ENCODE measurements around the gene SCIN. TPM values are rescaled to one million over a fixed set of nuclear protein-coding genes. Genes with fewer than 3 reads are reported as not detected.

The SCIN gene
- total RNA-seq, 1 experiment from 2014 or later = not detected

GRCh38 chr7:12564996-12565764 lies 5.3 kb upstream of the SCIN start:
- in situ Hi-C loops (cut with HindIII; ENCODE audit: low sequenced_read_pairs) = no loop called here
- no peak for DNase-seq (ENCODE audit: low spot score)

GRCh38 chr7:12565873-12566272 lies 4.6 kb upstream of the SCIN start:
- DNase-seq (ENCODE audit: low spot score) = no peak
- in situ Hi-C loops (cut with HindIII; ENCODE audit: low sequenced_read_pairs) = no loop called here

- in situ Hi-C loops (cut with HindIII; ENCODE audit: low sequenced_read_pairs) = no loop called here
- no peak for DNase-seq (ENCODE audit: low spot score)
Observed at GRCh38 chr7:12567015-12567414, 3.5 kb upstream of the SCIN start.

GRCh38 chr7:12569673-12570072 lies 847 bp upstream of the SCIN start:
- DNase-seq (ENCODE audit: low spot score) = no peak
- in situ Hi-C loops (cut with HindIII; ENCODE audit: low sequenced_read_pairs) = no loop called here

- in situ Hi-C loops (cut with HindIII; ENCODE audit: low sequenced_read_pairs) = no loop called here
- DNase-seq (ENCODE audit: low spot score) = no peak
Observed at GRCh38 chr7:12570168-12570533, 369 bp upstream of the SCIN start.

GRCh38 chr7:12571691-12572090 lies 1.2 kb downstream of the SCIN start:
- in situ Hi-C loops (cut with HindIII; ENCODE audit: low sequenced_read_pairs) = no loop called here
- no peak for DNase-seq (ENCODE audit: low spot score)

GRCh38 chr7:12572941-12573575 lies 2.5 kb downstream of the SCIN start:
- no peak for DNase-seq (ENCODE audit: low spot score)
- in situ Hi-C loops (cut with HindIII; ENCODE audit: low sequenced_read_pairs) = no loop called here

- in situ Hi-C loops (cut with HindIII; ENCODE audit: low sequenced_read_pairs) = no loop called here
Observed at GRCh38 chr7:12573885-12574284, 3.4 kb downstream of the SCIN start.

GRCh38 chr7:12578930-12579640 lies 8.6 kb downstream of the SCIN start:
- in situ Hi-C loops (cut with HindIII; ENCODE audit: low sequenced_read_pairs) = no loop called here
- DNase-seq (ENCODE audit: low spot score) = no peak

More at GRCh38 chr7:12573885-12574284, 3.4 kb downstream of the SCIN start:
- no peak for DNase-seq (ENCODE audit: low spot score)

- DNase-seq (ENCODE audit: low spot score) = no peak
- in situ Hi-C loops (cut with HindIII; ENCODE audit: low sequenced_read_pairs) = no loop called here
Observed at GRCh38 chr7:12581897-12582296, 11.4 kb downstream of the SCIN start.

- DNase-seq (ENCODE audit: low spot score) = no peak
- in situ Hi-C loops (cut with HindIII; ENCODE audit: low sequenced_read_pairs) = no loop called here
Observed at GRCh38 chr7:12582362-12582761, 11.8 kb downstream of the SCIN start.

GRCh38 chr7:12583176-12583575 lies 12.7 kb downstream of the SCIN start:
- DNase-seq (ENCODE audit: low spot score) = no peak
- in situ Hi-C loops (cut with HindIII; ENCODE audit: low sequenced_read_pairs) = no loop called here

GRCh38 chr7:12583922-12584321 lies 13.4 kb downstream of the SCIN start:
- in situ Hi-C loops (cut with HindIII; ENCODE audit: low sequenced_read_pairs) = no loop called here
- DNase-seq (ENCODE audit: low spot score) = no peak

GRCh38 chr7:12584930-12585329 lies 14.4 kb downstream of the SCIN start:
- no peak for DNase-seq (ENCODE audit: low spot score)
- in situ Hi-C loops (cut with HindIII; ENCODE audit: low sequenced_read_pairs) = no loop called here

- DNase-seq (ENCODE audit: low spot score) = no peak
- in situ Hi-C loops (cut with HindIII; ENCODE audit: low sequenced_read_pairs) = no loop called here
Observed at GRCh38 chr7:12586271-12586670, 15.8 kb downstream of the SCIN start.

- in situ Hi-C loops (cut with HindIII; ENCODE audit: low sequenced_read_pairs) = no loop called here
- DNase-seq (ENCODE audit: low spot score) = no peak
Observed at GRCh38 chr7:12588259-12588904, 17.9 kb downstream of the SCIN start.

- in situ Hi-C loops (cut with HindIII; ENCODE audit: low sequenced_read_pairs) = no loop called here
- DNase-seq (ENCODE audit: low spot score) = no peak
Observed at GRCh38 chr7:12590559-12590958, 20.0 kb downstream of the SCIN start.

- in situ Hi-C loops (cut with HindIII; ENCODE audit: low sequenced_read_pairs) = no loop called here
- no peak for DNase-seq (ENCODE audit: low spot score)
Observed at GRCh38 chr7:12594122-12594897, 23.8 kb downstream of the SCIN start.

- DNase-seq (ENCODE audit: low spot score) = no peak
- in situ Hi-C loops (cut with HindIII; ENCODE audit: low sequenced_read_pairs) = no loop called here
Observed at GRCh38 chr7:12595148-12595547, 24.6 kb downstream of the SCIN start.
